GM18502 (cell line): ENCODE measurements around the gene PCK1.

Source experiments
- ATAC-seq: cut with Tn5 transposase; IDR thresholded peaks from one replicate; pipeline ENCODE4 v1.9.1; 2021; ENCODE audit warnings: mild to moderate bottlenecking; ENCODE audit not compliant: unreplicated experiment, poor library complexity

PCK1 gene

GRCh38 chr20:57535297-57535696, 25.6 kb upstream of the PCK1 start:
- ATAC-seq: no peak

DNA sequence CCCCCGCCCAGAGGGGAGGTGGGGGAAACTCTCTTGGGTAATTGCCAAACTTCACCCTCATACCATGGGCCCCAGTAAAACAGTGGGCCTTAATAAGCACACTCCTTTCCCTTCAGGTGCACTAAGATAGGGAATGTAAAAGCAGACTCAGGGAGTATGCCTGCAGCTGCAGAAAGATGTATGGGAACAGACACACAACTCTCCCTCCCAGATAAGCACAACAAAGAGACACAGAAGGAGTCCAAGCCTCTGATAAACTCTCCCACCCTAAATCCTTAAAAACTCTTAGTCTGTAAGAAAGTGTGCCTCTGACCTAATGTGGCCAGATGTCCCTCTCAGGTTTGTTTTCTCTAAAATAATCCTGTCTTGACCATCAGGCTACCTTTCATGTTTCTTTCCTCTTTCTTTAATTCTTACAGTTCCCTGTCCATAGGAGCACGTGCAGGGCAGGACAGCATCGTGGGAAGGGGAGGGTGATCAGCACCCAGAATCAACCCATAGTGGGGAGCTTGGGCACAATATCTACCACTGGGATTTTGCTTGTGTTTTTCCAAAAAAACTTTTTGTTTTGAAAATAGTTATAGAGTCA, 24.7 kb upstream of the PCK1 start:
- no peak for ATAC-seq

DNA sequence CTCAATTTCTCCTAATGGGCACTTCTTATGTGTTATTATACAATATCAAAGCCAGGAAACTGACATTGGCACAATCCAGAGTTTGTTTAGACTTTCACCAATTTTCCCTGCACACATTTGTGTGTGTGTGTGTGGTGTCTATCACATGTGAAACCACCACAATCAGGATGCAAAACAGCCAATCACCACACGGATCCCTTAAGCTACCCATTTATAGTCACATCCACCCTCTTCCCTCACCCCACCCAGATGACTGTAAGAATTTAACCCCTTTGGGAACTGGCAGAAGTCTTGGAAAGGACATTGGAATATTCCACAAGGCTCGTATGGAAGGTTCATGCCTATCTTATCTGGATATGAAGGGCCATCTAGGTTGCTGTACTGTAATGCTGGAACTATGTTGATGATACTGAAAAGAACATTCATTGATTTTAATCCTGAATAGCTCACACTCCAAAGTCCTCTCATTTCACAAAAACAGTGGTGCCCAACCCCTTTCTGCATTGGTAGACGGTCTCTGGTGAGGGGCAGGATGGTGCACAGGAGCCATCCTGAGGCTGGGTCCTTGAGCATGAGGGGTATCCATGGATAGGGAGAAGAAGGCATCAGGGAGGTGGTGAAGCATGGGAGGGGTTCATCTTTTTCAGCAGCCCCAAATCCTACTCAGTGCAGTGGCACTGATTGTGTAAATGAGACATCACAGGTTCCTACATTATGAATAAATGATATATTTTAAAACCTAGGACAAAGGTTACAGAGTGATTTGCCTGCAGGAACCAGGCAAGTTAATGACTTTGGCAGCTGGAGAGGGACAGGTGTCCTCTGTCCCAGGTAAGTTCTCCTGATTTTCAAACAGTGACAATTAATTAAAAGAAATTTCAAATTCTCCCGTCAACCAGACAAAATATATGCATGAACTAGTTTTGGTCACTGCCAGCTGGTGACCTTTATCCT, 23.9 kb upstream of the PCK1 start:
- no peak for ATAC-seq

DNA sequence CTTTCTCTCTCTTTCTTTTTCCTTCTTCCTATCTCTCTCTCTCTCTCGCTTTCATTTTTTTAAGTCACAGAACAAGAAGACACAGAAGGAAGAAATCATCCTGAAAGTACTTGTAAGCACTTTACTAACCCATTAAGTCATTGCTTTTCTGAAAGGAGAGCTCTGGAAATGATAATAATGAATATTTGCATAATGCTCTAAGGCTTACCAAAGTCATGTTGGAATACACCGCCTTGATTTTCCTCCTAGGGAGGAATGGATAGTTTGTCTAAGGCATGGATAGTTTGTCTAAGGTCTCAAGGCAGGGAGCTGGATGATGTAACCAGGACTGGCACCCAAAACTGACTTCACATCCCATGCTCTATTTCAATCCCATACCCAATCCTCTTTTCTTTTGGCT, 23.1 kb upstream of the PCK1 start:
- ATAC-seq: no peak

GRCh38 chr20:57539889-57540288, 21.0 kb upstream of the PCK1 start:
- ATAC-seq: no peak

- no peak for ATAC-seq
Measured at GRCh38 chr20:57540890-57541580, 19.9 kb upstream of the PCK1 start.

DNA sequence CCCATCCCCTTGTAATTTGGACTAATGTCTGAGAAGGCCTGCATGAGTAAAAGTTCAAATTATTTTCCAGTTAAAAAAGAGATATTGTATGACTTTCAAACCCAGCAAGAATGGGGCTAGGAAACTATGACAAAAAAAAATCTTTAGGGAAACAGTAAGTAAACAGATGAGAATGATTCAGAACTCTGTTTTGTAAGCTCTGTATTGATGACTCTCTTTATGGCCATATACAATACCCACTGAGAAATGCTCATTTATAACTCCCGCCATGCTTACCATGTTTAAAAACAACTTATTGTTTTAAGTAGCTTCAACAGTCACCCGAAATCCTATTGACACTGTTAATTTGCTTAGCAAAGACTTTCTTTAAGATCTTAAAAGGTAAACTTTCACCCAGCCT, 17.2 kb upstream of the PCK1 start:
- no peak for ATAC-seq

DNA sequence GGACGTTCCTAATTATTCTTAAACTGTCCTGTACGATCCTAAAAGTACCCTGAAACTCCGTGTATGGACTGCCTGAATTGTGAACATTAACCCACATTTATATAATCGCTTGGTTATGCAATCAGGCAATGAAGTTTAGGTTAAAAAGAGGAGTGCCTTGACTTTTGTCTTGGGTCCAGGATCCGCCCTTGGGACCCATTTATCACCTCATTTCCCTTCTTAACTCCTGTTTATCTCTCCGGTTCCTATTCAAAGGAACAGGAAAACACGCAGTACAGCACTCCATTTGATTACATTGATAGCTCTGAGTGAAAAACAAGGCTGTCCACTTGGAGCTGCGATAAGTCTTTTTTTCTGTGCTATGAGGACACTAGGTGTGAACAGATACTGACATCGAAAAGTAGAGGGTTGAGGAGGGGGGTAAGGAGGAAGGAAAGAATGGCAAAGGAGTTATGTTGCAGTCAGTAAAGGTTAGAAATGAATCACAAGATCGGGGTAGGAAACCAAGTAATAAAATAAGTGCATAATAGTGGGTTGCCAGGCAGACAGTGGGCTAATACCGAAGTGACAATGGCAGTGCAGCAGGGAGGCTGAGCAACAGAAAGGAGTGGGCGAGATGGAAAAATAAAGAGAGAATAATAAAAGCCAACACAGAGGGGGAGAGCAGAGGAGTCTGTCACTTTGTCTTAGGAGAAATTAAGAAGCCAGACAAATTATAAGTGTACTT, 15.9 kb upstream of the PCK1 start:
- ATAC-seq: no peak

DNA sequence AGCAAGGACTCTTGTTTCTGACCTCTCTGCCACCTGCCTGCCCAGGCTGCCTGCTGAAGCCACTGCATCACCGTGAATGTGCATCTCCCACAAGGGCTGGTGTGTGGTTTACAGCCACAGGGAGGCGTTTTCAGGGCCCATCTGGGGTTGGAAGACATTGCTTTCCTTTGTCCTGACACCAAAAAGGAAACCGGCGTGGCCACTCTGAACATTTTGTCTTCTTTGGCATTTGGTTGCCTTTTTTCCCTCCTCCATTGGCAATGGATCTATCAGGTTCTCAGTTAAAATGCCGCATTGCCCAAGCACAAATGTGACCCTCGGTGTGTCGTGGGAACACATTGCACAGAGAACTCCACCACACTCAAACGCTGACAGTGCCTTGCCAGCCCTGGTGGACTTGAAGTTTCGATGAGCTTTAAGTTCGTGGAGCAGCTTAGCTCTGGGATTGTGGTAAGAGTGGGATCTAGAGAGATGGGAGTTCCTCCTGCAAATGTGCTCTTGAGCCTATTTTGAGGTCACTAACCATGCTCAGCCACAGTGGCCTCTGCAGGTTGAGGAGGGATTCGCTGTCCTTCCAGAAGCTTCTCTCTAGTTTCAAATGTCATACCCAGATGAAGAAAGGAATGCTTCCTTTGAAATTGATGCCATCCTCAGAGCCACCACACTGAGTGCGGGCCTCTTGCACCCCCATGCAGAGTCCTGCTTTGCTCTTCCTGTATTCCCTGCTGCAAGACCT, 14.8 kb upstream of the PCK1 start:
- no peak for ATAC-seq

GRCh38 chr20:57546956-57547649, 13.8 kb upstream of the PCK1 start:
- ATAC-seq: no peak

GRCh38 chr20:57548177-57549058, 12.5 kb upstream of the PCK1 start:
- no peak for ATAC-seq

DNA sequence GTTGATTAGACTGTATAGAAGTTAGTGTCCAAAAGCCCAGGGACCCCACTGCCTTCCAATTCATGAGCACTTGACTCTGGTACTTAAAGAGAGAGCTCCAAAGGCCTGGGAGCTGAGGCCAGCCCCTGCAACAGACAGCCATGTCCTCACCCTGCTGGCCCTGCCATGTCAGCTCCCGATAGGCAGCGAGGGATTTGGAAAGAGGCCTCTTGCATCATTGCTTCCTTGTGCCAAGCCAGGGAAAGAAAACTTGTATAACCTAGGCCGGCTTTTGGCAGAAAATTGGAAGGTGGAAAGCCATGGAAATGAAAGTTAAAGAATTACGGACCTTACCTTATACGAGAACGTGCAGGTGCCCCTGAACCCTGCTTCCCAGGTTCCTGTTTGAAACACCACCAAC, 8.4 kb upstream of the PCK1 start:
- no peak for ATAC-seq

DNA sequence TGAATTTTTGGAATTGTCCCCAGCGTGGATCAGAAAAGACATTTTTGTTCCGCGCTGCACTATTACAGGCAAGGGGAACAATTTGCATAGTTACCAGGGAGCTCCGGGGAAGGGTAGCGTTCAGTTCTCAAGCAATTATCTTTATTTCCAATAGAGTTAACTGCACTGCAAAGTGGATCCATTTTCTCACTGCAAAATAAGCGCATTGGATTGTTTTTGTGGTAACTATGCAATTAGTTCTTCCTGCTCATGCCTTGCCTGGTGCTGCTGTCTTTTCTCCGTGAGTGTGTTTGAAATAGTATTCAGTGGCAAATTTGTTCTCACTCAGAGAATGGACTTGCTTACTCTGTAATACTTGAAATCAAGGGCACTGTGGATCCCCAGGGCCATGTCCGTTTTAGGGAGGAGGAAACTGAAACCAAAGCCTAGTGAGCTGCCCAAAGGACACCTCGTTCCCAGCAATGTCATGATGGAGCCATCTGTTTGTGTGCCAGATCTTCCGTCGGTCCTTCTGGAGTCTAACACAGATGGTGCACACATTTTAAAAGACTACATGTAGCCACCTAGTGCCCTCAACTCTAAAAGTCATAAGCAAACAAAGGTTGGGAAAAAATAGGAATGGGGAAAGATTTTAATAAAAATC, 7.4 kb upstream of the PCK1 start:
- no peak for ATAC-seq

DNA sequence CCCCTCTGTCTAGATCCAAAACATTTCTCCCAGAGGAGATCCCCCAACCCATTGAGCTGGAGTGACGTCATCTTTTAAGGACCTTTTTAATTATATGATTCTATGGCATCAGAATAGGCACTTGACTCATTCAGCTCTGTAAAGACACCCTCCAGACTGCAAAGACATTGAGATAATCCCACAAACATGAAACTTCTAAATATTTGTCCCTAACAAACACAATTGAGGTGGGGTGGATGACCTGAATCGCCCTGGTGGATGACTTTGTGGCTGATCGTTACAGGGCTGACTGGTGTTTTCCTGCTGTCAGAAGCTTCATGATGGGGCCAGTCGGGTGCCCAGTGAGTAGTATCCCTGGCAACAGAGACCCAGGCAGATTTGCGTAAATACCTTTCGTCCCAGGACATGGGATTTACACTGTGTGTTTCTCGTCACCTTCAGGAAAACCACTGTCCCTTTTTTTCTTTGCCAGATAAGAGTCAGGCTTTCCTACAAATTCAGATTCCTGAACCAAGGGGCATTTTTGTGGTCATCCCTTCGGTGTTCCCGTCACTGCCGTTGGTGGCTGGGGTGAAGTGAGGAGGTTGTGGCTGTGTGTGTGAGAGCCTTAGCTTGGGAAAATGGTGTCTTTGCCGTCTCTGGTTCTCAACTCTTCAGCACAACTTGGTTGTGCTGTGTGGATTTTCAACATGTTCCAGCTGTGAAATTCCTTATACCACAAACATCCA, 5.3 kb upstream of the PCK1 start:
- no peak for ATAC-seq

- ATAC-seq: no peak
Measured at GRCh38 chr20:57556980-57557274, 4.0 kb upstream of the PCK1 start.

GRCh38 chr20:57557926-57558613, 2.8 kb upstream of the PCK1 start:
- ATAC-seq: no peak
